ENCODE results near the gene TNNT1.

TNNT1 gene

DNA sequence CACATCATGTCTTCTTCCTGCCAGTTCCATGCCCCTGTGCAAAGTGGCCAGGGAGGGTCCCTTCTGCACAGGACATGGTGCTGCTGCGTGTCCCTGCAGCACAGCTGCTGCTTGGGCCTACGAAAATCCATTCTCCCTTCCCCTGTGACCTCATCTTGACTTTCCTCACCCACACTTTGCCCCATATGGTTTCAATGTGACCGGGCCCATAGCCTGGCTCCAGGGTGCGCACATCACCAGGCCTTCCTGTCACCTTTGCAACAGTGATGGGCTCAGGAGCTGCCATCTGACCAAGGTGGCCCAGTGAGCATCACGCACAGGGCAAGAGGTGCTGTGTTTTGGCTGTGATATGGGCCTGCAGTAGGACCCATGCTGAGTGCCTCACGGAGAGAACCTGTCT, 42.4 kb downstream of the TNNT1 start:
- no peak for DNase-seq

DNA sequence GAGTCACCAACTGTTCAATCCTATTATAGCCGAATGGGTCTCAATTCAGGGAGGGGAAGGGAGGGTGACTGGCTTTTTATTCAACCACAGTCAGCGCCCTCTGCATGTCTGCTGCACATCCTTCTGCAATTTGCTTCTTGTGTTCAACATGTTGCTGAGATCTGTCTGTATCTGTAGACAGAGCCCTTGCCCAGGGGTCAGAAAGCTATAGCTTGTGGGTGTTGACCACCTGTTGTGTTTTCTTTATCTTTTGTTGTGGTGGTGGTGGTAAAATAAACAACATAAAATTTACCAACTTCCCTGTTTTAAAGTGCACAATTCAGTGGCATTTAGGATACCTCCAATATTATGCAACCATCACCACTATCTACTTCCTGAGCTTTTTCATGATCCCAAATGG, 43.8 kb downstream of the TNNT1 start:
- no peak for DNase-seq

DNA sequence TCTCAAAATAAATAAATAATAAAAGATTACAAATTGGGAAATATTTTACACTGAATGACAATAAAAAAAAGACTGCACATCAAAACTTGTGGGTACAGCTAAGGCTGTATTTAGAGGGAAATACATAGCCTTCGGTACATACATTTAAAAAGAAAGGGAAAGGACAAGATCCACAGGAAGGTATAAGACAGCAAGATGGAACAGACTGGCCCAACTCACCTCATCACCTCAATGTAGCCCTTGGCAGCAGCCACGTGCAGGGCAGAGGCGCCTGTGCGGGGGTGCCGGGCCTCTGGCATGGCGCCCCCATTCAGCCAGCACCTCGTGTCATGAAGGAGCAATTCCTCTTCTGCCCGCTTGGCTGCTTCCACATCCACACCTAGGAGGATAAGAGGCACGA, 45.8 kb downstream of the TNNT1 start:
- no peak for DNase-seq

DNA sequence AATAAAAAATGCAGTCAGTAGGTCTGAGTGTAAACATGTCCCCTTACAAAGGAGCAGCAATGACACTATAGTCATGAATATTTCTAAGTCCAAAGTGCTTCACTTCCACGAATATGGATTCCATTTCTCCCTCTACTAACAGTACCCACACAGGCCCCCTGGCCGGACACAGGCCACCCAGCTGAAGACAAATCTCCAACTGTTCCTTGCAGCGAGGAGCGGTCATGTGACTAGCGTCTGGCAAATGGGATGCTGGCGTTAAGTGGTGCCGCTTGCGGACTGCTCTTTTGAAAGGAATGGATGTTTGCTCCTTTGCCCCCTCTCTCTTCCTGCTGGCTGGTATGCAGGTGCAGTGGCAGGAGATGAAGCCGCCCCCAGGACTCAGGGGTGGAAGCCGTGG, 47.7 kb downstream of the TNNT1 start:
- DNase-seq = no peak

DNA sequence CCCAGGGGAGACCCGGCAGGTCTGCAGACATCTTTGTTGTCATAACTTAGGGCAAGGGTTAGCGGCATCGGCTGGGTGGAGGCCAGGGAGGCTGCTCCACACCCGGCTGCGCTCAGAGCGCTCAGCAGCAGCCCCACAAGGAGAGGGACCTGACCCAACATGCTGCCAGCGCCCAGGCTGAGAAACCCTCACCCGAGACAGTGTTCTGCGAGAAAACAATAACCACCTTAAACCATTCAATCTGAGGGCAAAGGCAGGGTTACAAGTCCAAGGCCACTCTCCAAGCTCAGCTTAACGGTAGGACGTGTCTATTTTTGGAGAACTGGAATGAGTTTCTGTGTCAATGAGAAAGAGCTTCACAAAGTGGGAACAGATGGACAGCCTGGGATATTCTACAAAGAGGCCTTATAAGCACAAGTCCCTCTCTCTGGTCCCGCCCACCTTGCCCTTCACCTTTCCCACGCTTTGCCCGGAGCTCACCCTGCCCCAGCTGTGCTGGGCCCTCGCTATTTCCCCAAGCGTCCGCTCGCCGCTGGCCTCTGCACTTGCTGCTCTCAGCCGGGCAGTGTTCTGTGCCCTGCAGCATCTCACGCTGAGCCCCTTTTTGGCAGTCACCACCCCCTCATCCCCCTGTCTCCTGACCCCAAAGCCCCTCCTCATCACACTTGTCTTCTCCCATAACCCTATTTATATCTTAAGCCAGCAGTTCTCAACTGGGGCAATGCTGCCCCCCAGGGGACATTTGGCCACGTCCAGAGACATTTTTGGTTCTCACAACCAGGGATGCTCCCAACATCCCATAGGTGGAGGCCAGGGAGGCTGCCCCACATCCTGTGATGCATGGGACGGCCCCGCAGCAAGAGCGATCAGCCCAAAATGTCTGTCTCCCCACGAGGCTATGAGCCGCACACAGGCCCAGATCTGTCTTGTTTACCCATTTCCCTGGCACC, 49.2 kb downstream of the TNNT1 start:
- no peak for DNase-seq

- DNase-seq = no peak
Observed at GRCh38 chr19:55098716-55099556, 50.1 kb downstream of the TNNT1 start.

GRCh38 chr19:55097864-55098715, 50.9 kb downstream of the TNNT1 start:
- DNase-seq = no peak

DNA sequence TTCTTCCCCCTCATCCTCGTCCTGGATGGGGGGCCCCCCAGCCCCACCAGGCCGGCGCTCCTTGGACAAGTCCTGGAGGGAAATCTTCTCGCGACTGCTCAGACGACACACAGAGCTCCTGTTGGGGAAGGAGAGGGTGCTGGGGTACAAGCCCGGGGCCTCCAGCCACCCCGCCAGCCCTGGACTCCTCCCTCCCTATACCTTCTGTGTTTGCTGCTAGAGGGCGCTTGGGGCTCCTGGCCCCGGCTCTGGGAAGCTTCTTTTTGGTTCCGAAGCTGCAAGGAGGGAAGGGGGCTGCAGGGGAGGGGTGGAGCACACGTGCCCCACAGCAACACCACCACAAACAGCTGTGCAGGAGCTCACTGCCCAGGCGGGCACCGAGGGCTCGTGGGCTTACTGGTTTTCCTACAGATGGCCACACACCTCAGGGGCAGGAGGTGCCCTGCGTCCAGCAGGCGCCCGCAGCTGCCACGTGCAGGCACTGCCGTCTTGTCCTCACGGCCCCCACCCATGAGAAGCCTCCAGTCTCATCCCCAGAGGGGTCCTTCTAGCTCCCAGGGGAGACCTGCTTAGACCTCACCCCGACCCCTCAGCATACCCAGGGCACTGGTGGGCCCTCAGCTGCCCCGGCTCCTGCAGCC, 52.8 kb downstream of the TNNT1 start:
- no peak for DNase-seq

GRCh38 chr19:55095260-55096060, 53.5 kb downstream of the TNNT1 start:
- no peak for DNase-seq

DNA sequence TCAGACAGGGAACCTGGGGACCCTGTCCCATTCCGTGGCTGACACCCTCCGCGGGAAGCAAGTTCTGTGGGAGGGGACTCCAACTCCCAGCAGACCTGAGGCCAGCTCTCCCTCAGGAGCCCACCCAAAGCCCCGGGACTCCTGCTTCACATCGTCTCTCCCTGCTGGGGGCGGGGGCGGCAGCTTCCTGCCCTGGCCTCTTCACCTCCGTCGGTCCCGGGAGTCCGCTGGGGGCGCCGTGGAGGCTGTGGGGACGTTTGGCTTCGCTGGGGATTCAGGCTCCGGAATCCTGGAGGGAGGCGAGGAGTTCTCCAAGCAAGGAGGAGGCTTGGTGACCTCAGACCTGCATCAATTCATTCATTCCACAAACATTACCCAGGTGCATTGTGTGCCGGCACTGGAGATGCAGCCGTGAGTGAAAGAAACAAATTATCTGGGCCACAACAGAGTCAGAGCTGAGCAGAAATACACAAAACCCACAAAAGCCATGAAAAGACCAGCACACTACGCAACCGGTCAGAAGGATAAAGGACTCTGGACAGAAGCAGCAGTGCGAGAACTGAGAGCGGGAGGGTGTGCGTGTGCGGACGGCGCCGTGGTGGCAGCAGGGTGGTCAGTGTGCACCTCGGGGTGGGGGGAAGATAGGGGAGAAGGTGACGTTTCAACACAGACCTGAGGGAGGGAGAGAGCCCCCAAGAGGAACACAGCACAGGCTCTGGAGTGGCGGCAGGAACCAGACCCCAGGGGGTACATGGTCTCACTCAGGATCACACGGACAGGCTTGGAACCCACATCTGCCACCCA, 54.3 kb downstream of the TNNT1 start:
- no peak for DNase-seq

DNA sequence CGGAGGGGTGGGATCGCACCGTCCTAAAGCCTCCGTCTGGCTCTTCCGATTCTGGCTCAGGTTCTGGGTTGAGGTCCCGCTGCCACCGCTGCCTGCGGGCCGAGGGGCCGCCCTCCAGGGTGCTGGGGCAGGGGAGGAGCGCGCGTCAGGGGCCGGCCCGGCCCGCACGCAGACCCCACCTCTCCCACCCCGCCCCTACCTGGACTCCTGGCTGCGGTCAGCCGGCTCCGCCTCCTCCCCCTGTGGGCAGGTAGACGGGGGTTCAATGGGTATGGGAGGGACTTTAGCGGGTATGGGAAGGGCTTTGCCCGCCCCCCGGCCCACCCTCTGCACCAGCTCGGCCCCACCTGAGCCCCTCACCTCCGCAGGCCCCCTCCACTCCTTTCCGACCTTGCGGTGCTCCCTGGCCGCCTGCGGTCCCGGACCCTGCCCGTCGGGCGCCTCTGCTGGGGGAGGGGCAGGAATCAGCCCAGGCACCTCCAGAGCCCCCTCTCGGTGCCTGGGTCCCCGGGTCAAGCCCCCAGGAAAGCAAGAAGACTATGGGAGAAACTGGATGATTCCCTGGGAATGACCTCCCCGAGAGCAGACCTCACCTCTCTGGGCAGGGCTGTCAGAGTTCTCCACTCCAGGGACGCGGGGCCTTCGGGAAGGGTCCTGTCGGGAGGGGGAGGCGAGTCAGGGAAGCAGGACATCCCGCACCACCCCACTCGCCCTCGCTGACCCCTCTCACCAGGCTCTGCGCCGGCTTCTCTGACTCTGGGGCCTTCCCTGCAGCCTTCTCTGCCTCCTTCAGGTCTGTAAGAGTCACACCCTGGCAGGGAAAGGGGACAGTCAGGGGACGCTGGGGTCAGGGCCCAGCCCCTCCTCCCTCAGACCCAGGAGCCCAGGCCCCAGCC, 56.3 kb downstream of the TNNT1 start:
- DNase-seq = no peak

DNA sequence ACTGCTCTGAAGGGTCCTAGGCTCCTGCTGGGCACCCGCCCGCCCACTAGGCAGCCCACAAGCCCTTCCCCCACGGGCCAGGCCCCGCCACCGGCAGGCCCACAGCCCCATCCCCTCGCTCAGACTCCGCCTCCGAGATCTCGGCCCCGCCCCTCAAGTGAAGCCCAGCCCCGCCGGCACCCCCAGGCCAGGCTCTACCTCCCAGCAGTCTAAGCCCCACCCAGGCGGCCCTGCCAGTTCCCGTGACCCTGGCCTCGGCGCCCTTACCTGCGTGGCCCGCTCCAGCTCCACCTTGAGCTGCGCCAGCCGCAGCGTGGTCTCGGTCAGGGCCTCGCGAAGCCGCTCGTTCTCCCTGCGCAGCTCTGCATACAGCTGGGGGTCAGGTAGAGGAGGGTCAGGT, 57.1 kb downstream of the TNNT1 start:
- no peak for DNase-seq

DNA sequence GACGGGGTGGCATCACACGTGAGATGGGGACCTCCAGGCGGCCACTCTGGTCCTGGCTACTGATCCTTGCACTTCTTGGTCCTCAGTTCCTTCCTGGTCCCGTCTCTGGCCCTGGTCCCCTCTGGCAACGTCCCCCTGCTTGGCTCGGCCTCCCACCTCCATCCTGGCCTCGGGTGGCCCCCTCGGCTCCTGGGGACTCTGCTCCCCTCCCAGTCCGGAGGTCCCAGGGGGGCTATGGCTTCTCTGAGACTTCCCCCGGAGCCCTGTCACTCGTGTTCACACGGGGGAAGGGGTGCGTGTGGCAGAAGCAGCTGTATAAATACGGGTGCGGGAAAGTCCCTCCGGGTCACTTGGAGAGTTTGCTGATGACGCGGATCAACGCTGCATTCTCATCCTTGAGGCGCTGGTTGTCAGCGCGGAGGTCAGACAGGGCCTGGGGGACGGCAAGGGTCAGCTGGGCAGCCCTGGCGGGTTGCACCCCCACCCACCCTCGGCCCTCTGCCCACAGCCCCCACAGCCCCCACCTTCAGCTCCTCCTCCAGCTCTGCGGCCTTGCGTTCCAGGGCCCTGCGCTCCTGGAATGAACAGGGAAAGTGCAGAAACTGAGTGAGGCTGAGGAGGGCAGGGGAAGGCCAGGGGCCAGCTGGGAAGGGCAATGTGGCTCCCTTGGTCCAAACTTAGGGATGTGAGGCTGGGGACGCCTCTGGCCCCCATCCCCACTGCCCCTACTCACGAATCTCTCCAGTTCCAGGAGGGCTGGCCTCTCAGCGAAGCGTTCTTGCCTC, 57.7 kb downstream of the TNNT1 start:
- DNase-seq = no peak

GRCh38 chr19:55090564-55090963, 58.4 kb downstream of the TNNT1 start:
- DNase-seq = no peak

DNA sequence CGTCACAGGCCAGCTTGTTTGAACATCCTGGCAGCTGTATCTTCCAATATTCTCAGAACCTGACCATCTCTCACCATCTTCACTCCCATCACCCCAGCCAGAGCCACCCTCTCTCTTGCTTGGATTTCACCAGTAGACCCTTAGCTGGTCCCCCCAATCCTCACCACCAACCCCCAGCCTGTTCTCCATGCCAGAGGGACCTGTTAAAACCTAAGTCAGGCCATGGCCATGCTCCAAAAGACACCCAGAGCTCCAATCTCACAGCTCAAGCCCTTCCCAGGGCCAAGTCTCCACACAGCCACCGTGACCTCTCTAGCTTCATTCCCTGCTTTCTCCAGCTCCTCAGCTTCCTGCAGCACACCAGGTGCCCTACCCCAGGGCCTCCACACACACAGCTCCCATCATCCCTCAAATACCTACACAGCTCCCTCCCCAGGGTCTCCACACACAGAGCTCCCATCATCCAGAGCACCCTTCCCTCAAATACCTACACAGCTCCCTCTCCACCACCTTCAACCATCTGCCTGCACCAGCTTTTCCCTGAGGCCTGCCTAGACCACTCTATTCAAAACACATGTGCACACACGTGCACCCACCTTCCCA, 59.6 kb downstream of the TNNT1 start:
- no peak for DNase-seq

DNA sequence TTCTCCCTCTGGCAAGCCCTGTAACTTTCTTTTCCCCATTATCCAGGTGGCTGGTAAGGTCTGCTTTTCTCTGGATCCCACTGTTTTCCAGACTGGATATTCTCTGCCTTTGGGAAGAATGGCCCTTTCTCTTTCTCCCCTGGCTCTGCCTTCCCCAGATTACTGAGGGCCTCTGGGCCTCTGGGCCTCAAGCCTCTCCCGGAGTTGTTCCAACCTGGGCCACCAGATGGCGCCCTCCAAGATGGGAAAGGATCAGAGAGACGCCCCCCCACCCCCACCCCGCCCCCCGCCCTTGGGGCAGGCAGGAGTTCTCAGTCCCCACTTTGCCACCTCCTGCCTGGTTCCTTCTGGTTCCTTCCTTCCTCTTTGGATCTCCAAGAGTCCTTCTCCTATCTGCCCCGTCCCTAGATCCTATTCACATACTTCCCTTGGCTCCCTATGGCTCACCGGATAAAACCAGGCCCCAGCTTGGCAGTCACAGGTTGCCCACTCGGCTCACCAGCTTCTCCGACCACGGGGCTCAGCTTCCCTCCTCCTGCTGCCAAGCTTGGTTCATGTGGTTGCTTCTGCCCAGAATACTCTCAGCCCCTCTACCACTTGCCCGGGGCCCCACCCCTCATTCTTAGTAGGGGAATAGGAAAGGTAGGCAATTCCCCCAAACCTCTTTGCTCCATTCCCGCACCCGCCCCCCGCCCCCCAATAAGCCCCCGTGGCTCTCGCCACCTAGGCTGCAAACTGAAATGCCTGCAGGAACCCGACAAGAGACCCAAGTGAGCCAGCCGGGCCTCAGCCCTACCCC, 60.3 kb downstream of the TNNT1 start:
- peak; percentile 72 for DNase-seq

- no peak for DNase-seq
Observed at GRCh38 chr19:55088021-55088451, 61.0 kb downstream of the TNNT1 start.

GRCh38 chr19:55087542-55087901, 61.5 kb downstream of the TNNT1 start:
- DNase-seq = no peak

Measured in stimulated activated naive CD4-positive, alpha-beta T cell treated with Interleukin-2 at 50 U/mL for 16 hours (primary cell).